ENCODE results near the gene COL20A1. TPM values are rescaled to one million over a fixed set of nuclear protein-coding genes. Genes with fewer than 3 reads are reported as not detected.

Gene COL20A1
- total RNA-seq, 1 experiment from 2014 or later = 2.3 TPM

- Histone ChIP-seq H3K18ac (ENCODE audit: insufficient read length, low read depth, low read length) (no peak overlapping the region), H4K8ac (replicated peaks; ENCODE audit: insufficient read length, low read depth, low read length) (no peak overlapping the region), H3K56ac (ENCODE audit: insufficient read length, low read depth, low read length) (no peak overlapping the region), H3K27me3 (ENCODE audit: insufficient read depth, low read length) (no peaks in the 10 kb centered on the region), H3K4me1 (ENCODE audit: insufficient read depth, low read length) (no peaks in the 10 kb centered on the region; the same call in 1 of the 2 replicates), H3K79me2 (ENCODE audit: insufficient read depth, low read length) (no peaks in the 10 kb centered on the region), H3K4me2 (ENCODE audit: insufficient read depth, insufficient read length, low read length) (no peak overlapping the region), H4K20me1 (ENCODE audit: control insufficient read depth, insufficient read depth, insufficient read length) (no peaks in the 10 kb centered on the region), H3K27ac (ENCODE audit: insufficient read length, low read depth, low read length) (no peak overlapping the region), H3T11ph (ENCODE audit: low read length) (no peak overlapping the region), H2AFZ (ENCODE audit: low read length) (no peak overlapping the region), H2AK5ac (ENCODE audit: insufficient read length, low read length) (no peak overlapping the region), H4K5ac (ENCODE audit: insufficient read length, low read depth, low read length) (no peak overlapping the region), H2BK12ac (ENCODE audit: insufficient read length, low read depth, low read length) (no peak overlapping the region), H4K91ac (ENCODE audit: insufficient read length, low read depth, low read length) (no peak overlapping the region), H3K4ac (ENCODE audit: low read depth, low read length) (no peak overlapping the region), H2BK15ac (ENCODE audit: low read depth, low read length) (no peak overlapping the region), H3K9ac (ENCODE audit: extremely low read depth, insufficient read length, low read length) (no peak overlapping the region), H3K23me2 (ENCODE audit: insufficient read length, low read depth, low read length, poor library complexity, severe bottlenecking) (no peaks in the 10 kb centered on the region), H2BK5ac (ENCODE audit: insufficient read length, low read length) (no peak overlapping the region), H3K79me1 (ENCODE audit: insufficient read depth, low read depth, low read length, poor library complexity, severe bottlenecking) (no peaks in the 10 kb centered on the region), H2BK20ac (ENCODE audit: low read depth, low read length, poor library complexity, severe bottlenecking) (no peak overlapping the region), H3K9me3 (ENCODE audit: control insufficient read depth, low read depth, low read length) (no peaks in the 10 kb centered on the region), H3K23ac (ENCODE audit: insufficient read length, low read depth, low read length) (no peak overlapping the region), H3K14ac (ENCODE audit: insufficient read depth, low read length) (no peak overlapping the region; the same call in 1 of the 2 replicates), H2BK120ac (ENCODE audit: low read depth, low read length, poor library complexity, severe bottlenecking) (no peak overlapping the region)
- Mint-ChIP-seq H3K9me3 (no peaks in the 10 kb centered on the region; a peak in 1 of 5 replicates), H3K27ac (peak overlapping the region in 1 of 3 experiments; percentile 87; a peak in 2 of 7 replicates), H3K27me3 (ENCODE audit: low read depth) (peaks cover 24% of the 10 kb centered on the region), H3K36me3 (ENCODE audit: insufficient read depth in 1 of 3, low read depth in 3 of 3) (no peaks in the 10 kb centered on the region), H3K4me1 (peaks cover 10 to 22% of the 10 kb centered on the region in 2 experiments), H3K4me3 (no peak overlapping the region; a peak in 1 of 5 replicates)
- no CpG with 5 or more reads among the region's 25 CpGs for WGBS (ENCODE audit: extremely low coverage, insufficient read length, low lambda C conversion rate)
- no peak for TF ChIP-seq CTCF (conservative IDR thresholded peaks at IDR 0.05)
- no peak for DNase-seq
Observed at GRCh38 chr20:63261060-63261794, 31.8 kb upstream of the COL20A1 start.

Data from H9 (cell line).